Peyer's patch (tissue), 4 donors: ENCODE results near the gene RPA3.
A peak's percentile ranks its signal among the peaks of the same experiment; 100 is the strongest.

Source experiments
- CTCF ChIP-seq, 6 experiments: fragments of 450-650 bp in 4 of 6; fragments of 200-600 bp in 2 of 6; sonication (generic) in 1 of 6; IDR thresholded peaks; one replicate each; pipeline ENCODE4 v1.5.1; 2017 to 2019; ENCODE audit warnings: antibody characterized with exemption in 6 of 6, mild to moderate bottlenecking in 3 of 6, moderate library complexity in 1 of 6
- POLR2A ChIP-seq, 2 donors: fragments of 450-650 bp; IDR thresholded peaks; one replicate each; pipeline ENCODE4 v1.5.1; 2017; ENCODE audit warnings: antibody characterized with exemption in 2 of 2, mild to moderate bottlenecking in 2 of 2, moderate library complexity in 2 of 2

DNA sequence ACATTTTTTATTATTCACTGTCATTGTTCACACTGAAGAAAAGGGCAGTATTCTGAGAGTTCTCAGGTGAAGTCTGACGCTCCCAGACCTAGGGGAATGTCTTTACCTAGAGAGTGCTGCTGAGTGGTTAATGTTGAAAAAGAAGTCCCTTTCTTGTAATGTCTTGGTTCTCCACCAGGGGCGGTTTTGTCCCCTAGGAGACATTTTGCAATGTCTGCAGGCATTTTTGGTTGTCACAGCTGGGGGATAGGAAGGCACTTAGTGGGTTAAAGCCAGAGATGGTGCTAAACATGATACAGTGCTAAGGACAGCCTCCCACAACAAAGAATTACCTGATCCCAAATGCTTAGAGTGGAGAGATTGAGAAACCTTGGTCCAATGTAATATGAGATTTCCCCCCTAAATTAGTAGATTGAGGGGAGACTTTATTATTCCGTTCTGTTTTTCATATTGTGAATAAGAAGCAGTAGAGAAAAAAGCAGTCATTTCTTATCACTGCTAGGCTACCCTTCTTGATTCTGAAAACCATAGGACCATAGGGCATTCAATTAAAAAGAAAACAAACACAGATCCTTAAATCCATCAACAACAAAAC is 64.7 kb downstream of the RPA3 start:
- peak in 5 of 6 experiments; percentile 16 to 31 (median 30) for TF ChIP-seq CTCF (IDR thresholded peaks at IDR 0.05)
- TF ChIP-seq POLR2A (IDR thresholded peaks at IDR 0.05), result no peak
